Measurements from ENCODE around the gene EPHA4. TPM values are rescaled to one million over a fixed set of nuclear protein-coding genes. Genes with fewer than 3 reads are reported as not detected.

Gene EPHA4
- total RNA-seq, 1 donor from 2014 or later: 30.1 TPM

- no peaks in the 10 kb centered on the region for H3K27me3 Mint-ChIP-seq (ENCODE audit: low read depth, unreplicated experiment)
- DNase-seq (ENCODE audit: low read depth) (peak; percentile 71), FAIRE-seq (no peak)
- no peak overlapping the region for H3K4me3 Mint-ChIP-seq (ENCODE audit: unreplicated experiment)
- H3K79me2 ChIP-seq (ENCODE audit: insufficient read depth, low read length): no peaks in the 10 kb centered on the region
- H3K27ac ChIP-seq (ENCODE audit: low read depth, low read length): peak overlapping the region; percentile 6
- no peak overlapping the region for H3K27ac Mint-ChIP-seq (ENCODE audit: unreplicated experiment)
- H3K4me1 ChIP-seq (ENCODE audit: insufficient read depth, low read length): peaks cover 8% of the 10 kb centered on the region
- no peaks in the 10 kb centered on the region for H3K36me3 ChIP-seq (ENCODE audit: insufficient read depth, low read length)
- no peaks in the 10 kb centered on the region for H3K27me3 ChIP-seq (ENCODE audit: insufficient read depth, low read length)
- no peaks in the 10 kb centered on the region for H3K9me3 Mint-ChIP-seq (ENCODE audit: unreplicated experiment)
- H3K9ac ChIP-seq (ENCODE audit: low read length): no peak overlapping the region
- H3K36me3 Mint-ChIP-seq (ENCODE audit: low read depth, unreplicated experiment): peaks cover 27% of the 10 kb centered on the region
- H3K9me3 ChIP-seq (ENCODE audit: insufficient read depth, low read depth, low read length): no peaks in the 10 kb centered on the region
- no peaks in the 10 kb centered on the region for H3K4me1 Mint-ChIP-seq (ENCODE audit: low read depth, unreplicated experiment)
- no peak for TF ChIP-seq CTCF (IDR thresholded peaks at IDR 0.05; ENCODE audit: insufficient read depth, low read depth, low read length)
- no peak for TF ChIP-seq EZH2 (IDR thresholded peaks at IDR 0.05; ENCODE audit: insufficient read depth, low read length)
- H3K4me3 ChIP-seq (ENCODE audit: insufficient read depth, low read depth, low read length): no peak overlapping the region
- H4K20me1 ChIP-seq (ENCODE audit: insufficient read depth, low read length): no peaks in the 10 kb centered on the region
- no peak overlapping the region for H2AFZ ChIP-seq (ENCODE audit: low read depth, low read length)
- peak overlapping the region; percentile 55 for H3K4me2 ChIP-seq (ENCODE audit: low read length)
Observed at GRCh38 chr2:221422516-221423209, 149.4 kb downstream of the EPHA4 start.

GRCh38 chr2:221420245-221420644 is 151.9 kb downstream of the EPHA4 start:
- H3K9me3 Mint-ChIP-seq (ENCODE audit: unreplicated experiment): no peaks in the 10 kb centered on the region
- H4K20me1 ChIP-seq (ENCODE audit: insufficient read depth, low read length): no peaks in the 10 kb centered on the region

More at GRCh38 chr2:221420245-221420644, 151.9 kb downstream of the EPHA4 start:
- no peak overlapping the region for H3K27ac ChIP-seq (ENCODE audit: low read depth, low read length)
- Mint-ChIP-seq H3K4me3 (ENCODE audit: unreplicated experiment) (no peak overlapping the region), H3K4me1 (ENCODE audit: low read depth, unreplicated experiment) (no peaks in the 10 kb centered on the region), H3K36me3 (ENCODE audit: low read depth, unreplicated experiment) (peaks cover 22% of the 10 kb centered on the region), H3K27me3 (ENCODE audit: low read depth, unreplicated experiment) (no peaks in the 10 kb centered on the region), H3K27ac (ENCODE audit: unreplicated experiment) (no peak overlapping the region)
- H2AFZ ChIP-seq (ENCODE audit: low read depth, low read length): no peak overlapping the region
- H3K9me3 ChIP-seq (ENCODE audit: insufficient read depth, low read depth, low read length): no peaks in the 10 kb centered on the region
- H3K9ac ChIP-seq (ENCODE audit: low read length): no peak overlapping the region
- H3K27me3 ChIP-seq (ENCODE audit: insufficient read depth, low read length): no peaks in the 10 kb centered on the region
- FAIRE-seq (no peak), DNase-seq (ENCODE audit: low read depth) (no peak)
- no peak overlapping the region for H3K4me2 ChIP-seq (ENCODE audit: low read length)
- H3K4me3 ChIP-seq (ENCODE audit: insufficient read depth, low read depth, low read length): no peak overlapping the region
- no peaks in the 10 kb centered on the region for H3K79me2 ChIP-seq (ENCODE audit: insufficient read depth, low read length)
- no peaks in the 10 kb centered on the region for H3K36me3 ChIP-seq (ENCODE audit: insufficient read depth, low read length)
- peaks cover 8% of the 10 kb centered on the region for H3K4me1 ChIP-seq (ENCODE audit: insufficient read depth, low read length)
- TF ChIP-seq EZH2 (IDR thresholded peaks at IDR 0.05; ENCODE audit: insufficient read depth, low read length) (no peak), CTCF (IDR thresholded peaks at IDR 0.05; ENCODE audit: insufficient read depth, low read depth, low read length) (no peak)
